GOT3 (cell line): ENCODE measurements around the gene RPH3AL.
"Not testable (repeated sequence)": the region's sequence is repeated elsewhere in the genome, so short reads cannot be mapped to it uniquely, and the experiment has no call there.

Experiments
- DNase-seq: peaks from one replicate; lab custom pipeline; 2025; ENCODE audit warnings: mixed read lengths; lab: John Stamatoyannopoulos, UW

Gene RPH3AL

GRCh38 chr17:379531-380465 lies 27.2 kb upstream of the RPH3AL start:
- DNase-seq: no peak

DNA sequence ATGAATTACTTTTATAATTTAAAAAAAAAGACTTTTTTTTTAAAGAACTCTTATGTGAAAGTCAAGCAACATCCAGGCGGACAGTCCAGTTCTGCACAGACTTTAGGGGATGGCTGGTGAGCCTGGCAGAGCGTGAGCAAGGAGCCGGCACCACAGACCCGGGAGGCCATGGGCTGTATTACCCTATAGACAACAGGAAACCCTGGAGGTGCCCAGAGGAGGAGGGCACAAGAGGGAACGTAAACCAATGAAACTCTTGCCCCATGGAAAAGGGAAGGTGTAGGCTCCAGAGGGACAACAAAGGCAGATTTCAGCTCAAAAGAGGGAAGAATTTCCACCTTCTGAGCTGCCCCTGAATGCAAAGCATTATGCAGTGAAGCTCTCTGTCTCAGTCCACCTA lies 25.5 kb upstream of the RPH3AL start:
- DNase-seq: no peak

DNA sequence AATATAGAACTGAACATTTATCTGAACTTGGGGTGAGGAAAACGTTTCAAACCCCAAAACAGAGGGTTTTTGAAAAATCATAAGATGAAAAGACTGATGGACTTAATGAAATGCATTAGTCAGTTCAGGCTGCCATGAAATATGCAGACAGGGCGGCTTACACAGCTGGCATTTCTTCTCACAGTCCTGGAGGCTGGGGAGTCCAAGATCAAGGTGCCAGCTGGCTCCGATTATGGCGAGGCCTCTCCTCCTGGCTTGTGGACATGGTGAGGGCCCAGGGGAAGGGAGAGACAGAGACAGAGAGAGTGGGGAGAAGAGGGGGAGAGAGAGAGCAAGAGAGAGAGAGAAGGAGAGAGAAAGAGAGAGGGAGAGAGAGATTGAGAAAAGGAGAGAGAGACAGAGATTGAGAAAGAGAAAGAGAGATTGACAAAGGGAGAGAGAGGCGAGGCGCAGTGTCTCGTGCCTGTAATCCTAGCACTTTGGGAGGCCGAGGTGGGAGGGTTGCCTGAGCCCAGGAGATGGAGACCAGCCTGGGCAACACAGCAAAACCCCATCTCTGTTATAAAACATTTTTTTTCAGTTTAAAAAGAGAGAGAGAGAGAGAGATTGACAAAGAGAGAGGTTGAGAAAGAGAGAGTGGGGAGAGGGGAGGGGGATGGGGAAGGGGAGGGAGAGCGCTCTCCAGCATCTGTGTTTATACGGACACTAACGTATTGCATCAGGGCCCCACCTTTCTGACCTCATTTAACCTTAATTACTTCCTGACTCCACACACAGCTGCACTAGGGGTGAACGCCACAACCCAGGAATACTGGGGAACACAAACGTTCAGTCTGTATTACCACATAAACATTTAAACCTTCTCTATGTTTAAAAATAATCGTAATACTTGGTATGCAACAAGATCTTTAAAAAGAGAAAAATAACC lies 24.6 kb upstream of the RPH3AL start:
- no peak for DNase-seq

DNA sequence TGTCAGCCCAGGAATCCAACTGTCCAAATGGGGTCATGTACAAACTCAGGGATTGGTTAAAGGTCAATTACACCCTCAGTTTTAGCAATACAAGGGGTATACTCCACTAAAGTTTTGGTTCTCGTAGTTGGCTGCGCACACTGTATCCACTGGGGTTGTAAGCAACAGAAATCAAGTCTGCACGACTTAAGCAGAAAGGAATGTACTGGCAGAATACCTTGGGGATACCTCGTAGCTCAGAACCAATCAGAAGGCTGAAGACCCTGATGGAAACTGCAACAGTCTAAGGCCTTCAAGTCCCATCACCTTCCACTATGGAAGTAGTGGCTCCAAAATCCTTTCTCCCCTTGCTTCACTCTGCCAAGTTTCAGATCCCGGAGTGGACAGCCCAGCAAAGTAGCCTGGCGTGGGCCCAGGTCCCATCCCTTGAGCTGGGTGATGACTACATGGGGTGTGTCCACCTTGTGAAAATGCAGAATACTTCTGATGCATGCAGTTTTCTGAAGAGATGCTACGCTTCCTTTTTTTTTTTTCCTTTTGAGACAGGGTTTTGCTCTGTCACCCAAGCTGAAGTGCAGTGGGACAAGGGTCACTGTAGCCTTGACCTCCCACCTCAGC lies 21.1 kb upstream of the RPH3AL start:
- DNase-seq: no peak

DNA sequence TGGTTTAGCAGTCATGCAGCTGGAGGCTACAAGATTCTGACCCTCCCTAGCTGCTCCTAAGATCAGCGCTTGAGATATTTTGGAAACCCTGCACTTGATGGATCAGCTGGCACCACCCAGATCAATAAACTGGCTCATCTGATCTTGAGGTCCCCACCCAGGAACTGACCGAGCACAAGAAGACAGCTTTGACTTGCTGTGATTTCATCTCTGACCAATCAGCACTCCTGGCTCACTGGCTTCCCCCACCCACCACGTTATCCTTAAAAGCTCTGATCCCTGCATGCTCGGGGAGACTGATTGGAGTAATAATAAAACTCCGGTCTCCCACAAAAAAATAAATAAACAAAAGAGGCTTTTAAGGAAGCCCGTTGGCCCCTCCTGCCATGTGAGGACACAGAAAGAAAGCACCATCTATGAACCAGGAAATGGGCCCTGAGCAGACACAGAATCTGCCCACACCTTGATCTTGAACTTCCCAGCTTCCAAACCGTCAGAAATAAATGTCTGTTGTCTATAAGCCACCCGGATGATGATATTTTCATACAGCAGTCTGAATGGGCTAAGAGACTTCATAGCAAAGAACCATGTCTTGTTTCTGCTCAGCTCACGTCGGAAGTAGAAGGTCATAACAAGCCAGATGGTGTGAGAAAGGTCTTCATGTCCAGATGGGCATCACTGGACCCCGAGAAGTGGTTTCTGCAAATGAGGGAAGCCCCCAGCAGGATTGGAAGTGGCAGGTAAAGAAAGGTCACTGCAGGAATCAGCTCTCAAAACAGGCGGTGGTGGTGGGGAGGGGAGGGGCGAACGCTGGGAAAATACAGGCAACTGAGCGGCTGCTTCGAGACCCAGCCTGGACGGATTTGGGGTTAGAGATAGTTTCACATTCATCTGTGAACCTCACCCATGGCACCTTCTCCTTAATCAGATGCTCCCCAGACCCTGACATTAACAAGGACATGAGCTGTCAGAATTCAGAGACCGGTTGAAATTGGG lies 19.8 kb upstream of the RPH3AL start:
- no peak for DNase-seq

DNA sequence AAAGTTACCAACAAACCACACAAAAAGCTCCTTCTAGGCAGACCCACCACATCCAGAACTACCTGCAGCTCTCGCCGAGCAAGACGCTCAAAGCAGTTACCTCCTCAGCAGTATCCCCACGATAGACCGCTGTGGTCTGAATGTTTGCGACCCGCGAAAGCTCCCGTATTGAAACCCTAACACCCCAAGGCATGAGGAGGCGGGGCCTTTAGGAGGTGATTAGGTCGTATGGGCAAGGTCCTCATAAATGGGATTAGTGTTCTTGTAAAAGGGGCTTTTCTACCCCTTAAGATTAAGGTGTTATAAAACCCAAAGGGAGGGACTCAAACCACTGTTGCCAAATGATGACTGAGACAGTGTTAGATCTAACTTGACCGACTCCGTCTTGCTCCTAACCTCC lies 19.0 kb upstream of the RPH3AL start:
- DNase-seq: no peak

GRCh38 chr17:367656-368055 lies 15.0 kb upstream of the RPH3AL start:
- DNase-seq: not testable (repeated sequence)

GRCh38 chr17:366657-367615 lies 14.3 kb upstream of the RPH3AL start:
- DNase-seq: not testable (repeated sequence)

DNA sequence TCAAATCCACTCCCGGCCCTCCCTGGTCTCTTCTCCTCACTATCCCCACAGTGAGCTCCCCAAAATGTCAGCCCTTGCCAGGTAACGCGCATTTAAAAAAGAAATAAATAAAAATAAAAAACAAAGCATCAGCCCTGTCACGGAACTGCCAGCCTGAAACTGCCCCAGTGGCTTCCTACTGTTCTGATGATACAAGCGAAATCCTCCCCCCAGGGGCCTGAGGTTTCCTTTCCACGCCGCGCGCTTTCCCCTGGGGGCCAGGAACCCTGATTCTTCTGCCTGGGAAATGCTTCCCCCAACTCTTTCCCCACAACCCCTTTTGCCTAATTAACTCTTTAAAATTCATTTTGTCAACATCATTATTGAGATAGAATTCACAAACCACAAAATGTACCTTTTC lies 12.2 kb upstream of the RPH3AL start:
- DNase-seq: no peak

- DNase-seq: no peak
Measured at GRCh38 chr17:364308-364707, 11.7 kb upstream of the RPH3AL start.

DNA sequence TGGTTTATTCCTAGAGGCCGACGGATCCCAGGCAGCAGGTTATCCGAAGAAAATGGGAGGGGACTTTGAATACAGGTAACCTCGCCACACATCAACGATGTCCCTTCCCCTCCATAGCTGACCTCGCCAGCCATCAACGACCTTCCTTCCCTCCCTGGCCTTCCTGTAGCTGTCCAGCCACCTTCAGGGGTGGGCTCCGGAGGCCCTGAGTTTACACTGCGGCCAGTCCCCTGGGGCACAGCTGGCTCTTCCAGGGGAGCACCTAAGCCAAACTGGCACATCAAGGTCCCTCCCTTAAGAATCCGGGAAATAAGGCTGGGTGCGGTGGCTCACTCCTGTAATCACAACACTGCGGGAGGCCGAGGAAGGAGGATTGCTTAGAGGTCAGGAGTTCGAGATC lies 10.1 kb upstream of the RPH3AL start:
- no peak for DNase-seq

GRCh38 chr17:360092-360750 lies 7.6 kb upstream of the RPH3AL start:
- no peak for DNase-seq

GRCh38 chr17:358491-359151 lies 6.0 kb upstream of the RPH3AL start:
- DNase-seq: no peak

- DNase-seq: no peak
Measured at GRCh38 chr17:357644-358043, 5.0 kb upstream of the RPH3AL start.

GRCh38 chr17:356671-357434 lies 4.2 kb upstream of the RPH3AL start:
- no peak for DNase-seq

- DNase-seq: no peak
Measured at GRCh38 chr17:354651-355556, 2.3 kb upstream of the RPH3AL start.

DNA sequence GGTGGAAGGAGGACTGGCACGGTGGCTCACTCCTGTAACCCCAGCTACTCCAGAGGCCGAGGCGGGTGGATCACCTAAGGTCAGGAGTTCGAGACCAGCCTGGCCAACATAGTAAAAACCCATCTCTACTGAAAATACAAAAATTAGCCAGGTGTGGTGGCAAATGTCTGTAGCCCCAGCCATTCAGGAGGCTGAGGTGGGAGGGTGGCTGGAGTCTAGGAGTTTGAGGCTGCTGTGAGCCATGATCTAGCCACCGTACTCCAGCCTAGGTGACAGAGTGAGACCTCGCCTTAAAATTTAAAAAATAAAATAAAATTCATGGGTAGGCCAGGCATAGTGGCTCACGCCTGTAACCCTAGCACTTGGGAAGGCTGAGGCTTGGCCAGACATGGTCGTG lies 1.2 kb upstream of the RPH3AL start:
- DNase-seq: no peak
